ENCODE data around the gene RXFP1. TPM values are rescaled to one million over a fixed set of nuclear protein-coding genes. Genes with fewer than 3 reads are reported as not detected.

The RXFP1 gene
- total RNA-seq, 4 donors from 2014 or later, result 0.10 TPM; not detected in 3

DNA sequence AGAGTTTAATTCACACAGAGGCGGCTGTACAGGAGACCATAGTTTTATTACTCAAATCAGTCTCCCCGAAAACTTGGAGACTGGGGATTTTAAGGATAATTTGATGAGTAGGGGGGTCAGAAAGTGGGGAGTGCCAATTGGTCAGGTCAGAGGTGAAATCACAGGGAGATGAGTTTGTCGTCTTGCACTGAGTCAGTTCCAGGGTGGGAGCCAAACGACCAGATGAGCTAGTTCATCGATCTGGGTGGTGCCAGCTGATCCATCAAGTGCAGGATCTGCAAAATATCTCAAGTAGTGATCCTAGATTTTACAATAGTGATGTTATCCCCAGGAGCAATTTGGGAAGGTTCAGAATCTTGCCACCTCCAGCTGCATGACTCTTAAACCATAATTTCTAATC, 154.4 kb downstream of the RXFP1 start:
- H3K4me3 ChIP-seq (ENCODE audit: low read depth, poor library complexity, severe bottlenecking), result no peak overlapping the region
- intact Hi-C loops (cut with DNase I; ENCODE audit: low total_unique reads), result no loop called here
- DNase-seq (ENCODE audit: low spot score in 2 of 2), result no peak
- TF ChIP-seq, protein P1, sequence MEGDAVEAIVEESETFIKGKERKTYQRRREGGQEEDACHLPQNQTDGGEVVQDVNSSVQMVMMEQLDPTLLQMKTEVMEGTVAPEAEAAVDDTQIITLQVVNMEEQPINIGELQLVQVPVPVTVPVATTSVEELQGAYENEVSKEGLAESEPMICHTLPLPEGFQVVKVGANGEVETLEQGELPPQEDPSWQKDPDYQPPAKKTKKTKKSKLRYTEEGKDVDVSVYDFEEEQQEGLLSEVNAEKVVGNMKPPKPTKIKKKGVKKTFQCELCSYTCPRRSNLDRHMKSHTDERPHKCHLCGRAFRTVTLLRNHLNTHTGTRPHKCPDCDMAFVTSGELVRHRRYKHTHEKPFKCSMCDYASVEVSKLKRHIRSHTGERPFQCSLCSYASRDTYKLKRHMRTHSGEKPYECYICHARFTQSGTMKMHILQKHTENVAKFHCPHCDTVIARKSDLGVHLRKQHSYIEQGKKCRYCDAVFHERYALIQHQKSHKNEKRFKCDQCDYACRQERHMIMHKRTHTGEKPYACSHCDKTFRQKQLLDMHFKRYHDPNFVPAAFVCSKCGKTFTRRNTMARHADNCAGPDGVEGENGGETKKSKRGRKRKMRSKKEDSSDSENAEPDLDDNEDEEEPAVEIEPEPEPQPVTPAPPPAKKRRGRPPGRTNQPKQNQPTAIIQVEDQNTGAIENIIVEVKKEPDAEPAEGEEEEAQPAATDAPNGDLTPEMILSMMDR (IDR thresholded peaks at IDR 0.05), result no peak
- 75 to 77% methylated on average over 5 of the region's 5 CpGs for WGBS, 2 donors

DNA sequence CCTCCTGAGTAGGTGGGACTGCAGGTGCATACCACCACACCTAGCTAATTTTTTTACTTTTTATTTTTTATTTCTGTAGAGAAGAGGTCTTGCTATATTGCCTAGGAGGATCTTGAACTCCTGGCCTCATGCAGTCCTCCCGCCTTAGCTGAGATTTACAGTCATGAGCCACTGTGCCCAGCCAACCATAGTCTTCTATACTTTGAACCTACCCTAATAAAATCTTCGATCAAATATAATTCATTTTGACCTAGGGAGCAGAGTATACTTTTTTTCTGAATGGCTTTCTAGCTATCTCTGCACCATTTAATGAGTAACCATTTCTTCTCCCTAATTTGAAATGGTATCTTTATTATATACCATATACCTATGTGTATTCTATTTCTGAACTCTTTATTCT, 157.1 kb downstream of the RXFP1 start:
- 96 to 98% methylated on average over 2 of the region's 2 CpGs for WGBS, 2 donors
- DNase-seq (ENCODE audit: low spot score in 2 of 2), result no peak
- TF ChIP-seq POLR2A (IDR thresholded peaks at IDR 0.05), result no peak
- TF ChIP-seq, protein P1 (IDR thresholded peaks at IDR 0.05), result no peak
- no peak overlapping the region for H3K4me3 ChIP-seq (ENCODE audit: low read depth, poor library complexity, severe bottlenecking)
- intact Hi-C loops (cut with DNase I; ENCODE audit: low total_unique reads), result no loop called here

DNA sequence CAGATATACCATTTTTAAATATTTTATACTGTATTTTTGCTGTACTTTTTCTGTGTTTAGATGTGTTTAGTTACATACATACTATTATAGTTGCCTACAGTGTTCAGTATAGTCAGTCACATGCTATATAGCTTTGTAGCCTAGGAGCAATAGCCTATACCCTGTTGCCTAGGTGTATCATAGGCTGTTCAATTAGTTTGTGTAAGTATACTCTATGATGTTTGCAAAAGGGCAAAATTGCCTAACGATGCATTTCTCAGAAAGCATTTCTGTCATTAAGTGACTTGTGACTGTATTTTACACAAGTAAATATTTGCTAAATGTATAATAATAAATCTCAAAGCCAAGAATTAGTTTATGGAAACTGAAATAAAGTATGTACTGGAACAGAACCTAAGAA, 159.9 kb downstream of the RXFP1 start:
- intact Hi-C loops (cut with DNase I; ENCODE audit: low total_unique reads), result no loop called here

DNA sequence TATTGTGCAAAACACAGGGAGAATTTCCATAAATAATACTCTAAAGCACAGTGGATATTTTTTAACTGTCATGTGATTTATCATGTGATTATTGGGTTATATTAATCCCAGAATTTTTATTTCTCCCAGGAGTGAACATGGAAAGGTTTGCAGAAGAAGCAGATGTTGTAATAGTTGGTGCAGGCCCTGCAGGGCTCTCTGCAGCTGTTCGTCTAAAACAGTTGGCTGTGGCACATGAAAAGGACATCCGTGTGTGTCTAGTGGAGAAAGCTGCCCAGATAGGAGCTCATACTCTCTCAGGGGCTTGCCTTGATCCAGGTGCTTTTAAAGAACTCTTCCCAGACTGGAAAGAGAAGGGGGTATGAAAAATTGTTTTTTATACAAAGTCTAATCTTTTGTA, 160.4 kb downstream of the RXFP1 start:
- no peak for TF ChIP-seq POLR2A (IDR thresholded peaks at IDR 0.05)
- TF ChIP-seq, protein P1 (IDR thresholded peaks at IDR 0.05), result no peak
- H3K4me3 ChIP-seq (ENCODE audit: low read depth, poor library complexity, severe bottlenecking), result no peak overlapping the region
- intact Hi-C loops (cut with DNase I; ENCODE audit: low total_unique reads), result no loop called here
- WGBS, 2 donors, result 53 to 55% methylated on average over 2 of the region's 2 CpGs
- no peak for DNase-seq (ENCODE audit: low spot score in 2 of 2)

More for the DNA sequence above, 159.9 kb downstream of the RXFP1 start:
- H3K4me3 ChIP-seq (ENCODE audit: low read depth, poor library complexity, severe bottlenecking), result no peak overlapping the region
- 64 to 76% methylated on average over 1 of the region's 1 CpG for whole genome bisulfite sequencing, 2 donors
- no peak for DNase-seq (ENCODE audit: low spot score in 2 of 2)
- TF ChIP-seq, protein P1 (IDR thresholded peaks at IDR 0.05), result no peak
- no peak for TF ChIP-seq POLR2A (IDR thresholded peaks at IDR 0.05)

DNA sequence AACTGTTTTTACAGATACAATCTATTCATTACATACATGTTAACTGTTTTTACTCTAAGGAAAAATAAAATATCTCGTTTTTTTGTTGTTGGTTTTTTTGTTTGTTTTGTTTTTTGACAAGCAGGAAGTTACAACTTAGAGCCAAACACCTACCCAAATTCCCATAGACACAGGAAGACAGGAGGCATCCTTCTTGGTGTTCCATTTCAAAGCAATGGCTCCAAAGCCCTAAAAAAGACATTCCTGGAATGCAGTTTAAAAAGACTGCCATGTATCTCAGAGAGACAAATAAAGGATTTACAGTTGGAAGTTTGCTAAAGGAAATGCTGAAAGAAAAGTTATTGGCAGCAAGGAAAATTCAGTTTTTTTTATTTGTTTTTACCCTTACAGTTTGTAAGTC, 167.1 kb downstream of the RXFP1 start:
- intact Hi-C loops (cut with DNase I; ENCODE audit: low total_unique reads), result no loop called here
- DNase-seq (ENCODE audit: low spot score in 2 of 2), result no peak

More for the DNA sequence above, 167.1 kb downstream of the RXFP1 start:
- WGBS, 2 donors, result 82 to 86% methylated on average over 1 of the region's 1 CpG
- H3K4me3 ChIP-seq (ENCODE audit: low read depth, poor library complexity, severe bottlenecking), result no peak overlapping the region
- TF ChIP-seq POLR2A (IDR thresholded peaks at IDR 0.05), result no peak
- TF ChIP-seq, protein P1 (IDR thresholded peaks at IDR 0.05), result no peak

Other genes starting within 250 kb of the RXFP1 start
- 1 to 10 TPM; 1.1 to 3.1 (median 1.5) TPM for gene C4orf46, start 150.0 kb downstream of the RXFP1 start, total RNA-seq
- gene ETFDH, start 150.4 kb downstream of the RXFP1 start, total RNA-seq, result 100 to 1,000 TPM in 1 of 4 donors, 10 to 100 TPM in 3; 34.6 to 118 (median 58.4) TPM
- 10 to 100 TPM; 10.6 to 24.1 (median 17.9) TPM for gene PPID, start 201.5 kb downstream of the RXFP1 start, total RNA-seq
- gene FNIP2, start 247.1 kb downstream of the RXFP1 start, total RNA-seq, result 10 to 100 TPM; 20.5 to 47.5 (median 38.8) TPM